ENCODE results near the gene FCER2.

The FCER2 gene

DNA sequence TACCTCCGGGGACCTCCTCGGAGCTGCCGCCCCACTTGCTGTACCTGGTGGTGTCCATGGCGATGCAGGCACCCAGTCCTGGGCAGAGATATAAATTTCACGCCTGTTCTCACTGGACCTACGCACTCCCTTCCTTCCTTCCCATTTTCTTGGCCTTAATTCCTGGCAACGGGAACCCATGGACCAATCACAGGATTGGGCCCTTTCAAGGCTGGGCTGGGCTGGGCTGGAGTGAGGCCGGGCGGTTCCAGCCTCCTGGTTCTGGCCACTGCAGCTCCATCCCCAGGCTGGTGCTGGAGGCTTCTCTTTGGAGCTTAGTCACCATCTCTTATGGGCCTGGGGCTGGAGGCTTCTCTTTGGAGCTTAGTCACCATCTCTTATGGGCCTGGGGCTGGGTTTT lies 30.1 kb upstream of the FCER2 start, which contains the start of gene CLEC4G:
Gene CLEC4G (minus strand): TSS at position 66 of the 400 bp plus-strand sequence. CDS start 8 bp downstream, at position 58.
- DNase-seq = no peak

DNA sequence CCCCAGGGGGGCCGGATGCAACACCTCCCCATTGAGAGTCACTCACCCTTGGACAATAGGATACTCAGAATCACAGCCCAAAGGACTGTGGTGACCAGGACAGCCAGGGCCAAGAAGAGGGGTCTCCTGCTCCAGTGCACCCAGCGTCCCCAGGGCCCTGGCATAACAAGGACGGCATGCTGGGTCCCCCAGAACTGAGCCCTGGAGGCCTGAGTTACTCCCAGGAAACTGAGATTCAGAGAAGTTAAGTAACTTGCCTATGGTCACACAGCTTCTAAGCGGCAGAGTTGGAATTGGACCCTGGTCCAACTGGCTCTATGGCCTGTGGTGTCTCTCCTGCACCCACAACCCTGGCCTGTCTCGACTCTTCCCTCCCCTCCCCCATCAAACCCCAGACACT lies 29.7 kb upstream of the FCER2 start:
- no peak for DNase-seq

DNA sequence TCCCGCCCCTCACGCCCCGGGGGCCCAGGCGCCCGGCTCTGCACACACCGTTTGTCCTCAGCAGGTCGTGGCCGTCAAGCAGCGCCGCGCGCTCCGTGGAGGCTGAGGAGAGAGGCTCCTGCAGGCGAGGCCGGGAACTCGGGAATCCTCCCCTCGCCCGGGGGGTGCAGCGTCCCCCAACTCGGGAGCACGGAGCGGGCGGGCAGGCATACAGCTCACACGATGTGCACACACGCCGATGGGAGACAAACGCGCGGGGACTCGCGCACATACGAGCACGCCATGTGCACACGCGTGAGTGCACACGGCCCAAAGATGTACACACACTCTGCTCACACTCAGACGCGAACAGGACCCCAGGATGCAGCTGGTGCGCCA lies 29.3 kb upstream of the FCER2 start:
- DNase-seq = no peak

DNA sequence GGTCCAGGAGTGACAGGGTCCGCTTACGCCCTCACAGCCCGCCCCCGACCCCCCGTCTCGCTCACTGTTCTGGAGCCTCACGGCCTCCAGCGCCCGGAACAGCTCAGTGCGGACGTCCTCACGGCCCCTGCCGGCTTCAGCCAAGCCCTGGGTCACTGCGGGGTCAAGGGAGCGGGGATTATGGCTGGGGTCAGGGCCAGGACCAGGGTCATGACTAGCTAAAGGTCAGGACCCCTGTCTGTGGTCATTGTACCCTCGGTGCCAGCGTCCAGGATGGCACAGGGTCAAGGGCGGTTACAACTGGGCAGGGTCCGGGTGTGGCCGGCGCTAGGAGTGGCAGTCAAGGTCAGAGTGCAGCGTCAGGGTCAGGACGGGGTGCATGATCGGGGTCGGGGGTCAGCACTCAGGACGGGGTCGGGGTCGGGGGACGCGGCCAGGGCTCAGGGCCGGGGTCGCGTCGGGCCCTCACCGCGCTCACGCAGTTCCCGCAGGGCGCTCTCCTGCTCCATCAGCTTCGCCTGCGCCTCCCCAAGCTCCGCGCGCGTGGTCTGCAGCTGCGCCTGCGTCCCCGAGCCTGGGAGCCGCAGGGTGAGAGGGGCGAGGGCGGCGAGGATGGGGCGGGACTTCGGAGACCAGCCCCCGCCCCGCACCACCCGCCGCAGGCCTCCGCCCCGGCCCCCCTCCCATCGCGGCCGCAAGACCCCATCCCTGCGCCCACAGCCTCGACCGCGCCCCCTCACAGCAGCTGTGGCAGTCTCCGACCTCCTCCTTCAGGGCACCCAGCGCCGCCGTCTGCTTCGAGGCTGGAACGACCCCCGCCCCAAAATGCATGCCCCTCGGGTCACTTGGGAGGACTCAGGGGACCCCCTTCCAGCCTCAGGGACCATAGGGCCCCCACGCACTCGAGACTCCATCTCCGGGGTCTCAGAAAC lies 28.6 kb upstream of the FCER2 start:
- no peak for DNase-seq

DNA sequence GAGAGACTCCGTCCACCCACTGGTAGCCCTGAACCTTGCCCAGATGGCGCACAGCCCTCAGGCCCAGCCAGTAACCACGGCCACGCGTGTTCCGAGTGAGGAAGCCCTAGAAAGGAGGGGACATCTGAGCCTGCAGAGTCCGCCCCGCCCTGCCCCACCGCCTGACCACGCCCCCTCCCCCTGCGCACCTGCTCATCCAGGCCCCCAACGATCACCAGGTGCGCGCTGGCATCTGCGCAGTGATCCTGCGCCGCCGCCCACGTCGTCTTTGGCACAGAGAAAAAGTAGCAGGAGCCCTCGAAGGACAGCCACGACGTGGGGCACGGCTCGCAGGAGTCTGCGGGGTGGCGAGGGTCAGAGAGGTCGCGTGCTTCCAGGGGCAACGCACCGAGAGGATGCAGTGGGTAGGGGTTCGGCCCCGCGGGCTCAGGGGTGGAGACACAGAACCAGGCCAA lies 27.9 kb upstream of the FCER2 start:
- DNase-seq = no peak

DNA sequence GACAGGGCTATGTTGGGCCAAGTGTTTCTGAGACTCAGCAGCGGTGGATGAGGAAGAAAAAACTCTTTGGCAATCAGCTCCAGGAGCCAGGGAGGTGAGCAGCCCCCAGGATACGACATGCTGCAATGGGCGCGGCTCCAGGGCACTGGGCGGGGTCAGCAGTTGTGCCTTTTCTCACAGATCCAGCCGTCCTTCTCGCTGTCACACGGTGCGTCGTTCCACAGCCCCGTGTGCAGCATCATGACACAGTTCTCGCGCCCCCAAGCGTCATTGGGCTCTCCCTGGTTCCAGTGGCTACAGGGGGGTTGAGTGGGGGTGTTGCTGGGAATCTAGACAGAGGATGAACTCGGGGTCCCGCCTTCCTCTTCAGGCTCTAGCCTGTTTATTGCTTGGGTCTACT lies 27.3 kb upstream of the FCER2 start:
- no peak for DNase-seq

DNA sequence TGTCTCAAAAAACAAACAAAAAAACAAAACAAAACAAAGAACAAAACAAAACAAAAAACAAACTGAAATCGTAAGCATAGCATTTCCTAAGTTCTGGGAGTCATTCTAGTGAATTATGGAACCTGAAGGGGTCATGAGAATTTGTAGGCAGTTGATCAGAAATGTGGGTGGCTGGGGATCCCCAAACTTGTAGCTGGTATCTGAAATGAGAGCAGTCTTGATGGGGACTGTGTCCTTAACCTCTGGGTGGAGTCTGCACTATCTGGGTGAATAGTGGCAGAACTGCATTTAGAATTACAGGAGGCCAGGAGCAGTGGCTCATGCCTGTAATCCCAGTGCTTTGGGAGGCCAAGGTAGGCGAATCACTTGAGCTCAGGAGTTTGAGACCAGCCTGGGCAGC lies 23.9 kb upstream of the FCER2 start:
- no peak for DNase-seq

DNA sequence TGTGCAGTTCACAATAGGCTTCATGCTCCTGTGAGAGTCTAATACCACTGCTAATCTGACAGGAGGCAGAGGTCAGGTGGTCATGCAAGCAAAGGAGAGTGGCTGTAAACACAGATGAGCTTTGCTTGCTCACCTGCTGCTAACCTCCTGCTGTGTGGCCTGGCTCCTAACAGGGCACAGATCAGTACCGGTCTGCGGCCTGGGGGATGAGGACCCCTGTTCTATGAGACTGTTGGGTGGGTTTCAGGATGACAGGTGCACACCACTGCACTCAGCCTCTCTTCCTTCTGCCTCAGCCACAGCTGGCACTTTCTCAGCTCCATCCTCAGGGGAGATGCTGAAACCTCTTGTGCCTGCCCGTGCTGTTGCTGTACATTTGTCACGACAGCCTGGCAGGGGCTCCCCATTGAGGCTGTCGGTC lies 20.3 kb upstream of the FCER2 start:
- DNase-seq = no peak

DNA sequence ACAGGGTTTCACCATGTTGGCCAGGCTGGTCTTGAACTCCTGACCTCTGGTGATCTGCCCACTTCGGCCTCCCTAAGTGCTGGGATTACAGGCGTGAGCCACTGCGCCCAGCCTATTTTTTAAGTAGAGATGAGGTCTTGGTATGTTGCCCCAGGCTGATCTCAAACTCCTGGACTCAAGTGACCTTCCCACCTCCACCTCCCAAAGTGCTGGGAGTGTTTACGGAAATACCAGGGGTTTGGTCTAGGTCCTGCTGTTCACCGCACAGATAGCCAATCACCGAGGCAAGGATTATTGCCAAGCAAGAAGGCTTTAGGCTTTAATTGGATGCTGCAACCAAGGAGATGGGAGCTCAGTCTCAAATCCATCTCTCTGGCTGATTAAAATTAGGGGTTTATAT lies 18.4 kb upstream of the FCER2 start:
- no peak for DNase-seq

DNA sequence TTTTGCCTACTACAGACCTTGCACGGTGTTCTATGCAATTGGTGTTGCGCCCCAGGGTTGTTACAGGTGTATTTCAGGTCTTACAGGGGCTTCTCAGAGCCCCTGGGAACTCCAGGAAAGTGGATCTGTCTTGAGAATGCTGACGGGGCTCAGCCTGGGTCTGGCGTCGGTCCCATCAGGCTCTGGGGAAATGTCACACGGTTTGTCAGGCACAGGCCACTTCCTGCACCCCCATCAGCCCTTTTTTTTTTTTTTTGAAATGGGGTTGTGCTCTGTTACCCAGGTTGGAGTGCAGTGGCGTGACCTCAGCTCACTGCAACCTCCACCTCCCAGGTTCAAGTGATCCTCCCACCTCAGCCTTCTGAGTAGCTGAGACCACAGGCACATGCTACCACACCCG lies 16.7 kb upstream of the FCER2 start:
- DNase-seq = no peak

DNA sequence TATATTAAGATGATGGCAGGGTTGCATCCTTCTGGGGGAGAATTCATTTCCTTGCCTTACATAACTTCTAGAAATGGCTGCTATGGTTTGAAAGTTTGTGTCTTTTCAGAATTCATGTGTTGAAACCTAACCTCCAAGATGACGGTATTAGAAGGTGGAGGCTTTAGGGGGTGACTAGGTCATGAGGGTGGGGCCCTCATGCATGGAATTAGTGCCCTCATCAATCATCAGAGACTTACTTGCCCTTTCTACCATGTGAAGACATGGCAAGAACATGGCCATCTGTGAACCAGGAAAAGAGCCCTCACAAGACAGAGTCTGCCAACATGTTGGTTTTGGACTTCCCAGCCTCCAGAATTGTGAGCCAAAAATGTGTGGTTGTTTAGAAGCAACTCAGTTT lies 14.8 kb upstream of the FCER2 start:
- no peak for DNase-seq

DNA sequence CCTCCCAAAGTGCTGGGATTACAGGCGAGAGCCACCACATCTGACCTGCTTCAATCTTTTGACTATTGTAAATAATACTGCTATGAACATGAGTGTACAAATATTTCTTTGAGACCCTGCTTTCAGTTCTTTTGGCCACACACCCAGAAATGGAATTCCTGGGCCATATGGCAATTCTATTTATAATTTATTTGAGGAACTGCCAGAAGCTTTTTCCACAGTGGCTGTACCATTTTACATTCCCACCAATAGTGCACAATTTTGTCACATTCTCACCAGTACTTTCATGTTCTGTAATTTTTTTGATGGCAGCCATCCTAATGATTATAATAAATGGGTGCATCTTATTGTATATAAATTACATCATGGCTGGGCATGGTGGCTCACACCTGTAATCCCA lies 13.7 kb upstream of the FCER2 start:
- no peak for DNase-seq

DNA sequence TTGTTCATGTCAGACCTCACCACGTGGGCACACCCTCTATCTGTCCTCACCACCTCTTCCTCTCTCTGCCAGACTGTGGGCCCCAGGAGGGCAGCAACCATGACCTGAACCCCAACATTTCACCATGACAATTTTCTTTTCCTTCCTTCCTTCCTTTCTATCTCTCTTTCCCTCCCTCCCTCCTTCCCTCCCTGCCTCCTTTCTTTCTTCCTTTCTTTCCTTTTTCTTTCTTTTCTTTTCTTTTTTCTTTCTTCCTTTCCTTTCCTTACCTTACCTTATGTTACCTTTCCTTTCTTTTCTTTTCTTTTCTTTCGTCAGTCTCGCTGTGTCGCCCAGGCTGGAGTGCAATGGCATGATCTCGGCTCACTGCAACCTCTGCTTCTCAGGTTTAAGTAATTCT lies 8.7 kb upstream of the FCER2 start:
- no peak for DNase-seq

DNA sequence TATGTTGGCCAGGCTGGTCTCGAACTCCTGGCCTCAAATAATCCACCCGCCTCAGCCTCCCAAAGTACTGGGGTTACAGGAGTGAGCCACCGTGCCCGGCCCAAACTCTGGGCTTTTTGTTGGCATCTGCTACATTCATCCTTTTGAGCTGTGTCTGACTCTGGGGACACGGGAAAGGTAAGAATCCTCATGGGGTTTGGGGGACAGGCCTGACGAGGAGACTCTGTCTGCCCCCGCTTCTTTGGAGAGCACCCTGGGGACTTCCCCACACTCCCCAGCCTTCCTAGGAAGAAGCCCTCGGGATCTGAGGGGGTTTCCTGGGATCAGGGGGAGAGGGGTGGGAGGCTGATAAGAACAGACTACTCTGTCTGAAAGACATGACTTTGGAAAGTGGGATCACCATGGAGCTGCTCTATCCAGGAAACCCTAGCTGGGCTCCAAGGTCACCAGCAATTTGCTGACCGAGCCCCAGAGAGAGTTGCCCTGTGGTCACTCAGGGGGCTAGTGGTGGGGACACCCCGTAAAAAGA lies 8.1 kb upstream of the FCER2 start:
- DNase-seq = no peak

DNA sequence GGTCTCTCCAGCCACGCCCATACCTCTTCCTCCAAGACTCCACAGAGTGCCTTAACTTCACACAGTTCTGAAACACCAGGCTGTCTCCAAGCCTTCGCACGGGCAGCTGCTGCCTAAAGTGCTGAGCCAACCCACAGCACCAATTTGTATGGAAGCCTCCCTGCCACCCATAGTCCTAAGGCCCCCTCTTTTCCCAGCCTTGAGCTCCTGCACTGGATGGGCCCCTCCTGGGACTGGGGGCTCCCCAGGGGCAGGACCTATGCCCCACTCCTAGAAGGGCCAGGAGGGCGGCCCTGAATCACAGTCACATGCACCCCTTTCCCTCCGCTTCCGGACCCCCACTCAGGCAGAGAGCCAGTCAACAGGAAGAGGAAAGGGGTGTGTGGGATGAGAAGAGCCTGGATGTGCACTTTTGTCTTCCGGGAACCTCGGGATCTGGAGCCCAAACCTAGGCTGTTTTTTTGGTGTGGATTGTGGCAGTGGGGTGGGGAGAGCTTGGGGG lies 5.1 kb upstream of the FCER2 start:
- no peak for DNase-seq

DNA sequence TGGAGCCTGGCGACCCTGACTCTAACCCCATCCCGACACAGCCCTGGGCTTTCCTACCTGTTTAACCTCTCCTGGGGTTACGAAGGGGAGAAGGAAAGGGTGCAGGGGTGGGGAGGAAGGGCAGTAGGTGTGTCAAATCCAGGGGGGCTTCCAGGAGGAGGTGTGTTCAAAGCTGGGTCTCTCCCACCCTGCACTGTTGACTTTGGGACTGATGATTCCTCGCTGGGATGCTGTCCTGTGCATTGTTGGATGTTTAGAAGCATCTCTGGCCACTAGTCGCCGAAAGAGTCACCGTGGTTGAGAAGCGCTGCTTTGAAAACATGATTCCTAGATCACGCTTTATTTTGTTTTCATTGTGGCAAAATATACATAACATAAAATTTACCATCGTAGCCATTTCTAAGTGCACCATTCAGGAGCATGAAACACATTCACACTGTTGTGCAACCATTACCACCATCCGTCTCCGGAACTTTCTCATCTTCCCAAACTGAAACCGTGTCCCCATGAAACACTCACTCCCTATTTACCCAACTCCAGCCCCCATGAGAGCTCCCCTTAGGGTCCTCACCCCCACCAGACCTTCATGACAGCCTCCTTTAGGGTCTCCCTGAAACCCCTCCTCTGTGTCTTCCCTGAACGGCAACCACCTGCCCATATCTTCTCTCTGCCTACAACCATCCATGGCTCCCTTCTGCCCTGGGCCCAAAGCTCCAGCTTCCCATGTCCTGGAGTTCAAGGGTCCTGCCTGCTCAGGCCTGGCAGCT lies 4.4 kb upstream of the FCER2 start:
- no peak for DNase-seq

DNA sequence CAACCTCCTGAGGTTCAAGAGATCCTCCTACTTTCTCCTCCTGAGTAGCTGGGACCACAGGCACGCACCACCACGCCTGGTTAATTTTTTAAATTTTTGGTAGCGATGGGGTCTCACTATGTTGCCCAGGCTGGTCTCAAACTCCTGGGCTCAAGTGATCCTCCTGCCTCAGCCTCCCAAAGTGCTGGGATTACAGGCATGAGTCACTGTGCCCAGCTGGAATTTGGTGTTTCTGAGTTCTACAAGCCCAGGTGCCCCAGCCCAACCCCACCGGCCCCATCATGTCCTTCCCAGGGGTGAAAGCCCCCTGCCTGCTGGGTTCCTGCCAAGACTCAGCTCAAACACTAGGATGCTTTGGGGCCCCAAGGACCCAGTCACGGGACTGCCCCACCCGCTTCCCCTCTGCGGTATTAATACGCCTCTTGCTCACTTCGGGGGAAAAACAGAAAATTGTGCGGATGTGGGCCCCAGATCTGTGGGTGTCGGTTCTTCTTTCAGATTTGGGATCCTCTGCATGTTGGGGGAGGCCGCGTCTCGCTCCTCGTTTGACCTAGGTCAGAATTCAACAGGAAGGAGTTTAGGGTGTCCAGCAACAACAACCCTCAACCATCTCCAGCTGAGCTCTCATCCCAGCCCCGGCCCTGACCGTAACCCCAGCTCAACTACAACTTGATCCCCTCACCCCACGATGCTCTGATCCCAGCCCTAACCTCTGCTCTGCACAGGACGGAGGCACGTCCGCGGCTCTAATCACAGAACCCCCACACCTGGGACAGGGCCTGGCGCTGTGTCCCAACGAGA lies 3.7 kb upstream of the FCER2 start:
- no peak for DNase-seq

DNA sequence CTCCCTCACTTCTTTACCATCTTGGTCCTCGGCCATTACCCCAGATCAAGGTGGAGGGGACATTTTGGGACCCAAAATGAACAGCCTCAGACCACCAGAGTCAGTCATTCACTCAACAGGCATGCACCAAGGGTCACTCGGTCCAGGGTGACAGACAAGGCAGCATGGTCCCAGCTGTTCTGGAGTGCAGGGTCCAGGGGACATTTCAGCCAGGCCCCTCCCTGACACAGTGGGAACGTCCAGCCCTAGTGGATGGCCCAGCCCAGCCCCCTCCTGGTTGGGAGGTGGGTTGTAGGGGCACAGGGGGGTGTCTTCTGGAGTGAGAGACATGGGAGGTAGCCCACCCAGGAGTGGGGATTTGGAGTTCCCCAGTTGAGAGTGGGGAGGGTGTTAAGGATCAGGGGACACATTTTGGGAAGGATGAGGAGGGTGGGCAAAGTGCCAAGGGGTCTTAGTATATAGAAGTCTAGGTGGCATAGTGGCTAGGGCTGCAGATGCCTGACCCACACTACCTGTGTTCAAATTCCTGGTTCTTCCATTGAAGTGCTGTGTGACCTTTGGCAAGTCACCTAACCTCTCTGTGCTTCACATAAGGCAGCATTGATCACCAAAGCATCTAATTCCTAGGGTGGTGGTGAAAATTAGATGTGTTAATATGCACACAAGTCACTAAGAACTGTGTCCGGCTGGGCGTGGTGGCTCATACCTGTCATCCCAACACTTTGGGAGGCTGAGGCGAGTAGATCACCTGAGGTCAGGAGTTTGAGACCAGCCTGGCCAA lies 2.5 kb upstream of the FCER2 start:
- no peak for DNase-seq

DNA sequence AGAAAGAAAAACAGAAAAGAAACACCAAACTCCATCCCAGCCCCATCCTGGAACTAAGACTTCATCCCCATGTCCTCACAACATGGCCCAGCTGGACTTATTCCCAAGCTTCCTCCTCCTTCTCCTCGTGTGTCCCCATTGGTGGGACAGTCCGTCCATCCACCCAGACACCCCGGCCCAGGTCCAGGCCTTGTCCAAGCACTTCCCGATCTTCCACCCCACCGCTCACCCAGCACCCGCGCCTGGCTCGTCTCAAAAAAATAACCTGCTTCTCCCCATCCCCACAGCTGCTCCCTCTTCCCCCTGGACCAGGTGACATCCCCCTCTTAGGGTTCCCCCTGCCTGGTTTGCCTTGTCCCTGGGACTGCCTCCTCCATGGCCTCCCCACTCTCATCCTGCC lies 1.4 kb upstream of the FCER2 start:
- DNase-seq = no peak

DNA sequence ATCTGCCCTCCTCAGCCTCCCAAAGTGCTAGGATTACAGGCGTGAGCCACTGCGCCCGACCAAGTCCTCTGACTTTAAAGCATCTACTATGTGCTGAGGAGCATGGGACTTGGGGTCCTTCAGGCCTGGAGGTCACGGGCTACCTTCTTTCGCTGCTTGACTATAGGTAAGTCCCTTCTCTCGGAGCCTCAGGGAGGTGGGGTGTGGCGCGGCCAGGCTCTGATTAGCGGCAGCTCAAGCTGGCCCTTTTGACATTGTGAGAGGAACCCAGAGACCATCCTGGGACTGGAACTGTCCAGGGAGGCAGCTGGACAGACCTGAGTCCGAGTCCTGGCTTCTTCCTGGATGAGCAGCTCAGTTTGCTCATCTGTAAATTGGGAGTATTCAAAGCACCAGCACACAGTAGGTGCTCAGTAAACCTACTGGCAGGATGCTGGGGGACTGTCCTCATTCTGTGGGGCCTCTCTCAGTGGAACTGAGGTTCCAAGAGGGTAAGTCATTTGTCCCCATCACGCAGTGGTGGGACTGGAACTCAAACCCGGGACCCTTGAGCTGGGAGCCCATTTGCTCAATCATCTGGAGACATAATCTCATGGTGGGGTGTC lies 780 bp downstream of the FCER2 start:
- no peak for DNase-seq
